ENCODE measurements around the gene CCDC68.

CCDC68 gene

DNA sequence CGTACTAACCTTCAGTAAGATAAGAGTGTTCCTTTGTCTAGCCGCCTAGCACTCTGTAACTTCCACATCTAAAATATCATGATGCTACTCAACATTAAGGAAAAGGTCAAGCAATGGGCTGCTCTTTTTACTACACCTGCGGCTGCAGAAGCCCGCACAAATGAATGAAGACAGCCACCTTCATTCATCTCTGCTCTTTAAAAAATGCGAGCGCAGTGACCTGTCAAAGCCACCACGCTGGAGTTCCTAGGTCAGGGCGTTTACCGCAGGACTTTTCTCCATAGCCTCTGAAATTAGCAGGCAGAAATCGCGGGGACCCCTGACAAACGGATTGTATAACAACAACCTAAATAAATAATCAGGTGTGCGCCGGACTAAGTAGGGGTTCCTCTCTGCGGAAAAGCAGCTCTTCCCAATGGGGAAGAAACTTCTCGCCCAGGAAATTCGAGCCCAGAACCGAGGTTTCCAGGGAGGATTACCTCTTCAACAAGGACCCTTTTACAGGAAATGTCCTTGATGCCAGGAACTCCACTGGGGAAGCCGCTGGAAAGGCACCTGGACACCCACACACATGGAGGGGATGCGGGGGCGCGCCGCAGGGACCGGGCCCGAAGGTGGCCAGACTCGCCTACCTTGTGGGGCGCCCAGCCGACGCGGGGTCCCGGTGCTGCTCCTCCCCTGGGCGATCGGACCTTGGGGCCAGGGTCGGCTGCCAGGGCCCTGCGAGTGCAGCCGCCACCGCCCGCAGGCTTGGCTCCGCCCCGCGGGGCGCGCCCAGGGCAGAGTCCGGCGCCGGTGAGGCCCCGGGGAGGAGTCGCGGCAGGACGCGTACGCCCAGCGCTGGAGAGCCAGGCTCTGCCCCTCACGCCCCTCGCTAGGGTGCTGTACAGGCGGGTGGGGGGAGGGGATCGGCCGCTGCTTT, at the start of gene CCDC68:
TSS of gene CCDC68 (minus strand) at position 758 of the 922 bp plus-strand sequence. CDS start 16,670 bp downstream, outside the sequence.
- no peaks in the 10 kb centered on the region for H3K9me3 Mint-ChIP-seq
- TF ChIP-seq, protein P1, sequence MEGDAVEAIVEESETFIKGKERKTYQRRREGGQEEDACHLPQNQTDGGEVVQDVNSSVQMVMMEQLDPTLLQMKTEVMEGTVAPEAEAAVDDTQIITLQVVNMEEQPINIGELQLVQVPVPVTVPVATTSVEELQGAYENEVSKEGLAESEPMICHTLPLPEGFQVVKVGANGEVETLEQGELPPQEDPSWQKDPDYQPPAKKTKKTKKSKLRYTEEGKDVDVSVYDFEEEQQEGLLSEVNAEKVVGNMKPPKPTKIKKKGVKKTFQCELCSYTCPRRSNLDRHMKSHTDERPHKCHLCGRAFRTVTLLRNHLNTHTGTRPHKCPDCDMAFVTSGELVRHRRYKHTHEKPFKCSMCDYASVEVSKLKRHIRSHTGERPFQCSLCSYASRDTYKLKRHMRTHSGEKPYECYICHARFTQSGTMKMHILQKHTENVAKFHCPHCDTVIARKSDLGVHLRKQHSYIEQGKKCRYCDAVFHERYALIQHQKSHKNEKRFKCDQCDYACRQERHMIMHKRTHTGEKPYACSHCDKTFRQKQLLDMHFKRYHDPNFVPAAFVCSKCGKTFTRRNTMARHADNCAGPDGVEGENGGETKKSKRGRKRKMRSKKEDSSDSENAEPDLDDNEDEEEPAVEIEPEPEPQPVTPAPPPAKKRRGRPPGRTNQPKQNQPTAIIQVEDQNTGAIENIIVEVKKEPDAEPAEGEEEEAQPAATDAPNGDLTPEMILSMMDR (IDR thresholded peaks at IDR 0.05; ENCODE audit: unreplicated experiment in 3 of 3): no peak
- H3K4me3 Mint-ChIP-seq: peak within 1 kb of the TSS in 1 of 3 experiments; percentile 62
- H3K36me3 Mint-ChIP-seq (ENCODE audit: low read depth): no peaks in the 10 kb centered on the region
- peaks cover 21% of the 10 kb centered on the region for H3K4me1 Mint-ChIP-seq
- peaks cover 8% of the 10 kb centered on the region for H3K27me3 Mint-ChIP-seq (ENCODE audit: low read depth)
- H3K27ac Mint-ChIP-seq: no peak within 1 kb of the TSS

DNA sequence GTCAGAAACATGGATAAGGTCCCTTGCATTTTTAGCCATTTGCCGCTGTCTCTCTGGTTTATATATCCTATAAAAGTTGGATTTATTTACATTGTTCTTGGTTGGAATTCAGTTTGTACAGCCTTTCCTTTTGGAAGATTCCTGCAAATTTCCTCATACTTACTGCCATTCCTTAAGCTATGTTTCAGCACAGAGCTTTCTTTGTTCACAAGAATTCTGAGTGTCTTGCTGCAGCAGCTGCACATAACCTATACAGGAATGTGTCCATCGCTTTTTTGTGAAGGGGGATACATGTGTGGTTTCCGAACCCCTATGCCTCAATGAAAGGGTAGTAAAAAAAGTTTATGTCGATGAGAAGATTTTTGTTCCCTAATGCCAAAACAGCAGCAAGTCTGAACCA, 48.3 kb upstream of the CCDC68 start:
- H3K9me3 Mint-ChIP-seq: no peaks in the 10 kb centered on the region
- H3K36me3 Mint-ChIP-seq (ENCODE audit: low read depth): no peaks in the 10 kb centered on the region
- H3K27ac Mint-ChIP-seq: peak overlapping the region in 1 of 3 experiments; percentile 20
- no peaks in the 10 kb centered on the region for H3K27me3 Mint-ChIP-seq (ENCODE audit: low read depth)
- peaks cover 11% of the 10 kb centered on the region for H3K4me1 Mint-ChIP-seq
- H3K4me3 Mint-ChIP-seq: no peak overlapping the region
- TF ChIP-seq, protein P1 (IDR thresholded peaks at IDR 0.05; ENCODE audit: unreplicated experiment in 3 of 3): no peak

DNA sequence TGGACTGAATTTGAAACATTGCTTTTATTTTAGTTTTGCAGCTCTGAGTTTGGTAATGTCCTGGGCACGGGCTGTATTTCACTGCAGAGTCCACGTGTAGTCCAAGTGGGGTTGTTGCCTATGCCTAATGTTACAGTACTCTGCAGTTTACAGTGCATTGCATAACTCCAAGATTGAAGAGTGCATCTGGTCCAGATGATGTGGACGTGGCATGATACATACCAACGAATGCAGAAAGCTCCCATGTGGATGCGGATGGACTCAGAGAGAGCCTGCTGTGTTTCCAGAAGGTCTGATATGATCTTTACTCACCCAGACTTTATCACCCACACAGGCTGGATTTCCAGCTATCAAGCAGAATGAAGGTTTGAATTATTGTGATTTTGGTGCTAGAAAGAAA, 44.4 kb upstream of the CCDC68 start:
- TF ChIP-seq, protein P1 (IDR thresholded peaks at IDR 0.05; ENCODE audit: unreplicated experiment in 3 of 3): no peak
- Mint-ChIP-seq H3K4me1 (peaks cover 11% of the 10 kb centered on the region), H3K27me3 (ENCODE audit: low read depth) (peaks cover 4% of the 10 kb centered on the region), H3K4me3 (no peak overlapping the region), H3K27ac (no peak overlapping the region), H3K36me3 (ENCODE audit: low read depth) (no peaks in the 10 kb centered on the region), H3K9me3 (no peaks in the 10 kb centered on the region)

DNA sequence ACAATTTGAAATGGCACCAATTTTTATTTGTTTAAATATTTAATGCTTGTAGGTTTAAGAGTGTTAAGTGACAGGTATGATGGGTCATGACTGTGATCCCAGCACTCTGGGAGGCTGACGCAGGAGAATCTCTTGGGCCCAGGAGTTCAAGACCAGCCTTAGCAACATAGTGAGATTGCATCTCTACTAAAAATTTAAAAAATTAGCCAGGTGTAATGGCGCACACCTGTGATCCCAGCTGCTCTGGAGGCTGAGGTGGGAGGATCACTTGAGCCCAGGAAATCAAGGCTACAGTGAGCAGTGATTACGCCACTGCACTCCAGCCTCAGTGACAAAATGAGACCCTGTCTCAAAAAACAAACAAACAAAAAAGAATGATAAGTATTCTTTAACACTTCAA, 43.0 kb upstream of the CCDC68 start:
- no peak overlapping the region for H3K27ac Mint-ChIP-seq
- H3K4me1 Mint-ChIP-seq: no peaks in the 10 kb centered on the region
- H3K27me3 Mint-ChIP-seq (ENCODE audit: low read depth): peaks cover 4% of the 10 kb centered on the region
- H3K4me3 Mint-ChIP-seq: no peak overlapping the region
- TF ChIP-seq, protein P1 (IDR thresholded peaks at IDR 0.05; ENCODE audit: unreplicated experiment in 3 of 3): no peak
- H3K9me3 Mint-ChIP-seq: no peaks in the 10 kb centered on the region
- no peaks in the 10 kb centered on the region for H3K36me3 Mint-ChIP-seq (ENCODE audit: low read depth)

- H3K36me3 Mint-ChIP-seq (ENCODE audit: low read depth): no peaks in the 10 kb centered on the region
- no peak overlapping the region for H3K4me3 Mint-ChIP-seq
- TF ChIP-seq, protein P1 (IDR thresholded peaks at IDR 0.05; ENCODE audit: unreplicated experiment in 3 of 3): no peak
- no peaks in the 10 kb centered on the region for H3K4me1 Mint-ChIP-seq
- H3K9me3 Mint-ChIP-seq: no peaks in the 10 kb centered on the region
- no peak overlapping the region for H3K27ac Mint-ChIP-seq
- peaks cover 4% of the 10 kb centered on the region for H3K27me3 Mint-ChIP-seq (ENCODE audit: low read depth)
Observed at GRCh38 chr18:55001394-55002024, 42.2 kb upstream of the CCDC68 start.
